Astrocyte (in vitro differentiated cells and primary cell): Measurements from ENCODE around the gene ATG7. TPM values are rescaled to one million over a fixed set of nuclear protein-coding genes. Genes with fewer than 3 reads are reported as not detected.
"Not testable (repeated sequence)": the region's sequence is repeated elsewhere in the genome, so short reads cannot be mapped to it uniquely, and the experiment has no call there.

Experiments used
- DNase-seq: peaks from one replicate; pipeline ENCODE4 v3.0.0-alpha.2; 2010; ENCODE audit warnings: low read depth
- FAIRE-seq: peaks from 2 replicates; lab custom pipeline; 2011; peaks lifted over from hg19 to GRCh38; lab: Jason Lieb, UNC
- H2AFZ ChIP-seq: 2 replicates; pipeline ENCODE4 v1.6.0; 2012; ENCODE audit warnings: low read depth, low read length, inconsistent platforms
- H3K27ac ChIP-seq: 2 replicates; pipeline ENCODE4 v1.5.1; 2011; ENCODE audit warnings: low read depth, low read length, inconsistent platforms
- H3K27me3 ChIP-seq: 2 replicates; pipeline ENCODE4 v1.6.0; 2011; ENCODE audit warnings: low read length, inconsistent platforms; ENCODE audit not compliant: insufficient read depth
- H3K36me3 ChIP-seq: 2 replicates; pipeline ENCODE4 v1.5.1; 2011; ENCODE audit warnings: low read length, inconsistent platforms; ENCODE audit not compliant: insufficient read depth
- H3K4me1 ChIP-seq: 2 replicates; pipeline ENCODE4 v1.5.1; 2011; ENCODE audit warnings: low read length, inconsistent platforms; ENCODE audit not compliant: insufficient read depth
- H3K4me2 ChIP-seq: 2 replicates; pipeline ENCODE4 v1.6.0; 2012; ENCODE audit warnings: low read length, inconsistent platforms
- H3K4me3 ChIP-seq: 2 replicates; pipeline ENCODE4 v1.5.1; 2011; ENCODE audit warnings: low read depth, mild to moderate bottlenecking, low read length, inconsistent platforms; ENCODE audit not compliant: insufficient read depth
- H3K79me2 ChIP-seq: 2 replicates; pipeline ENCODE4 v1.6.0; 2012; ENCODE audit warnings: mild to moderate bottlenecking, low read length, inconsistent platforms; ENCODE audit not compliant: insufficient read depth
- H3K9ac ChIP-seq: 2 replicates; pipeline ENCODE4 v1.6.0; 2012; ENCODE audit warnings: mild to moderate bottlenecking, low read length, inconsistent platforms
- H3K9me3 ChIP-seq: 2 replicates; pipeline ENCODE4 v1.5.1; 2012; ENCODE audit warnings: low read depth, mild to moderate bottlenecking, low read length, inconsistent platforms; ENCODE audit not compliant: insufficient read depth
- H4K20me1 ChIP-seq: 2 replicates; pipeline ENCODE4 v1.6.0; 2012; ENCODE audit warnings: low read length, inconsistent platforms; ENCODE audit not compliant: insufficient read depth
- H3K27ac Mint-ChIP-seq: one replicate; pipeline ENCODE4 v1.8.0; 2021; ENCODE audit warnings: mild to moderate bottlenecking, mixed read lengths; ENCODE audit not compliant: unreplicated experiment
- H3K27me3 Mint-ChIP-seq: one replicate; pipeline ENCODE4 v1.8.0; 2021; ENCODE audit warnings: low read depth, mixed read lengths; ENCODE audit not compliant: unreplicated experiment
- H3K36me3 Mint-ChIP-seq: one replicate; pipeline ENCODE4 v1.8.0; 2021; ENCODE audit warnings: low read depth, mixed read lengths; ENCODE audit not compliant: unreplicated experiment
- H3K4me1 Mint-ChIP-seq: one replicate; pipeline ENCODE4 v1.8.0; 2021; ENCODE audit warnings: low read depth, mixed read lengths; ENCODE audit not compliant: unreplicated experiment
- H3K4me3 Mint-ChIP-seq: one replicate; pipeline ENCODE4 v1.8.0; 2021; ENCODE audit warnings: mild to moderate bottlenecking, moderate library complexity, mixed read lengths; ENCODE audit not compliant: unreplicated experiment
- H3K9me3 Mint-ChIP-seq: one replicate; pipeline ENCODE4 v1.8.0; 2021; ENCODE audit warnings: mild to moderate bottlenecking, mixed read lengths; ENCODE audit not compliant: unreplicated experiment
- CTCF ChIP-seq: IDR thresholded peaks from 2 replicates; pipeline ENCODE4 v1.5.1; 2011; ENCODE audit warnings: low read depth, mild to moderate bottlenecking, inconsistent platforms, low read length, moderate library complexity; ENCODE audit not compliant: insufficient read depth
- EZH2 ChIP-seq: IDR thresholded peaks from 2 replicates; pipeline ENCODE4 v1.6.1; 2012; ENCODE audit warnings: mild to moderate bottlenecking, low read length, inconsistent platforms; ENCODE audit not compliant: insufficient read depth
- total RNA-seq: library from RNA; stranded (reverse); gene quantifications from 2 replicates; pipeline ENCODE4 v1.2.1, GENCODE V29; 2021

The ATG7 gene
- total RNA-seq, 1 donor from 2014 or later: 29.5 TPM

GRCh38 chr3:11499144-11499543 is 226.9 kb downstream of the ATG7 start:
- FAIRE-seq (peak; percentile 56), DNase-seq (peak; percentile 99)
- no peak overlapping the region for H3K4me3 ChIP-seq
- H3K79me2 ChIP-seq: no peaks in the 10 kb centered on the region
- H3K9me3 ChIP-seq: no peaks in the 10 kb centered on the region
- H3K4me2 ChIP-seq: peak overlapping the region; percentile 64
- H3K9me3 Mint-ChIP-seq: peaks cover 3% of the 10 kb centered on the region
- H3K27ac ChIP-seq: peak overlapping the region; percentile 86
- H3K27me3 Mint-ChIP-seq: no peaks in the 10 kb centered on the region
- H2AFZ ChIP-seq: no peak overlapping the region
- H3K4me3 Mint-ChIP-seq: no peak overlapping the region
- no peaks in the 10 kb centered on the region for H3K36me3 ChIP-seq
- H3K27me3 ChIP-seq: no peaks in the 10 kb centered on the region
- TF ChIP-seq CTCF: no peak
- no peak for TF ChIP-seq EZH2
- H3K36me3 Mint-ChIP-seq: peaks cover 6% of the 10 kb centered on the region
- peak overlapping the region; percentile 48 for H3K9ac ChIP-seq
- H3K27ac Mint-ChIP-seq: peak overlapping the region; percentile 13
- peaks cover 17% of the 10 kb centered on the region for H3K4me1 Mint-ChIP-seq
- H4K20me1 ChIP-seq: no peaks in the 10 kb centered on the region
- peaks cover 27% of the 10 kb centered on the region for H3K4me1 ChIP-seq

- not testable (repeated sequence) for DNase-seq, H3K27ac Mint-ChIP-seq, H3K9me3 Mint-ChIP-seq, H3K36me3 ChIP-seq, H3K9me3 ChIP-seq, H3K4me3 ChIP-seq, H3K36me3 Mint-ChIP-seq, H2AFZ ChIP-seq, H4K20me1 ChIP-seq, H3K4me3 Mint-ChIP-seq, H3K27ac ChIP-seq, H3K27me3 ChIP-seq, H3K9ac ChIP-seq, FAIRE-seq, H3K4me2 ChIP-seq, H3K27me3 Mint-ChIP-seq, H3K79me2 ChIP-seq
- H3K4me1 ChIP-seq: peaks cover 11% of the 10 kb centered on the region
- peaks cover 13% of the 10 kb centered on the region for H3K4me1 Mint-ChIP-seq
Observed at GRCh38 chr3:11502413-11502812, 230.2 kb downstream of the ATG7 start.

GRCh38 chr3:11507719-11508118 is 235.5 kb downstream of the ATG7 start:
- Mint-ChIP-seq H3K4me3 (no peak overlapping the region), H3K36me3 (peaks cover 5% of the 10 kb centered on the region), H3K4me1 (peaks cover 33% of the 10 kb centered on the region), H3K27me3 (no peaks in the 10 kb centered on the region), H3K27ac (peak overlapping the region; percentile 22), H3K9me3 (peaks cover 4% of the 10 kb centered on the region)
- no peaks in the 10 kb centered on the region for H3K36me3 ChIP-seq
- H3K27ac ChIP-seq: no peak overlapping the region
- peak; percentile 5 for FAIRE-seq
- H3K9ac ChIP-seq: no peak overlapping the region
- no peak overlapping the region for H3K4me3 ChIP-seq
- no peaks in the 10 kb centered on the region for H3K79me2 ChIP-seq
- no peaks in the 10 kb centered on the region for H3K9me3 ChIP-seq
- DNase-seq: no peak
- H4K20me1 ChIP-seq: no peaks in the 10 kb centered on the region
- no peaks in the 10 kb centered on the region for H3K27me3 ChIP-seq
- H2AFZ ChIP-seq: no peak overlapping the region
- TF ChIP-seq CTCF: no peak
- no peak for TF ChIP-seq EZH2
- H3K4me1 ChIP-seq: peaks cover 27% of the 10 kb centered on the region
- H3K4me2 ChIP-seq: no peak overlapping the region
